H1 (cell line): Measurements from ENCODE around the gene ELL2. TPM values are rescaled to one million over a fixed set of nuclear protein-coding genes. Genes with fewer than 3 reads are reported as not detected.

Experiments
- CTCF ChIA-PET: fragments of 300-600 bp; sonication (Branson Sonifier 250); formaldehyde crosslinking; loops from one replicate; lab custom pipeline; 2021; ENCODE audit not compliant: partially characterized antibody; lab: Charles Lee
- POLR2A ChIA-PET: fragments of 300-600 bp; sonication (Branson Sonifier 250); formaldehyde crosslinking; loops from one replicate; lab custom pipeline; 2021; ENCODE audit warnings: inconsistent platforms; ENCODE audit not compliant: partially characterized antibody; lab: Charles Lee
- DNase-seq, 2 experiments: peaks; one replicate each; pipeline versions ENCODE4 v3.0.0 to v3.0.0-alpha.2; 2010 to 2022; ENCODE audit warnings: low spot score in 2 of 2, low read depth in 1 of 2, mixed read lengths in 1 of 2
- FAIRE-seq: peaks from 2 replicates; lab custom pipeline; 2011; peaks lifted over from hg19 to GRCh38; lab: Jason Lieb, UNC
- H2AFZ ChIP-seq: 2 replicates; pipeline ENCODE4 v1.8.1; 2012; ENCODE audit warnings: low read length, inconsistent platforms
- H2AK5ac ChIP-seq: 2 replicates; pipeline ENCODE4 v1.6.1; 2013; ENCODE audit warnings: low read depth, low read length
- H2BK120ac ChIP-seq: replicated peaks from 2 replicates; pipeline ENCODE3; 2013; ENCODE audit warnings: low read depth, low read length, inconsistent platforms
- H2BK12ac ChIP-seq: 2 replicates; pipeline ENCODE4 v1.6.1; 2013; ENCODE audit warnings: low read depth, low read length
- H2BK15ac ChIP-seq: 2 replicates; pipeline ENCODE4 v1.6.1; 2013; ENCODE audit warnings: low read length
- H2BK20ac ChIP-seq: 2 replicates; pipeline ENCODE4 v1.6.1; 2013; ENCODE audit warnings: low read length
- H2BK5ac ChIP-seq: 2 replicates; pipeline ENCODE4 v1.6.1; 2013; ENCODE audit warnings: low read depth, low read length
- H3K14ac ChIP-seq: 2 replicates; pipeline ENCODE4 v1.6.1; 2013; ENCODE audit warnings: inconsistent platforms; ENCODE audit not compliant: insufficient read length
- H3K18ac ChIP-seq: 2 replicates; pipeline ENCODE4 v1.6.1; 2013; ENCODE audit warnings: low read length; ENCODE audit errors: extremely low read depth
- H3K23ac ChIP-seq: 2 replicates; pipeline ENCODE4 v1.6.1; 2013; ENCODE audit warnings: inconsistent platforms; ENCODE audit not compliant: insufficient read length
- H3K23me2 ChIP-seq: 2 replicates; pipeline ENCODE4 v1.6.1; 2013; ENCODE audit warnings: low read depth, low read length
- H3K27ac ChIP-seq: 2 replicates; pipeline ENCODE4 v1.6.1; 2011; ENCODE audit warnings: low read depth, low read length, inconsistent platforms
- H3K27me3 ChIP-seq, 4 experiments: replicated peaks in 1 of 4; 1 replicate in 1 of 4; 2 replicates in 3 of 4; pipeline versions ENCODE4 v1.6.1 to v1.8.1; 2011 to 2013; ENCODE audit warnings: low read length in 3 of 4, mild to moderate bottlenecking in 3 of 4, inconsistent platforms in 2 of 4, mixed read lengths in 2 of 4, moderate library complexity in 1 of 4; ENCODE audit not compliant: control insufficient read depth in 3 of 4, insufficient read depth in 3 of 4; ENCODE audit errors: extremely low read depth in 1 of 4
- H3K36me3 ChIP-seq, 4 experiments: 2 replicates each; pipeline versions ENCODE4 v1.6.1 to v1.8.1; 2011 to 2013; ENCODE audit warnings: mild to moderate bottlenecking in 4 of 4, low read length in 3 of 4, moderate library complexity in 2 of 4, control low read depth in 1 of 4, inconsistent platforms in 1 of 4; ENCODE audit not compliant: insufficient read depth in 4 of 4, control insufficient read depth in 2 of 4
- H3K4ac ChIP-seq: replicated peaks from 2 replicates; pipeline ENCODE3; 2013; ENCODE audit warnings: low read length, low read depth, mixed read lengths, inconsistent platforms; ENCODE audit not compliant: insufficient read length
- H3K4me1 ChIP-seq, 4 experiments: replicated peaks in 1 of 4; 1 replicate in 1 of 4; 2 replicates in 3 of 4; pipeline versions ENCODE4 v1.6.1 to v1.8.1; 2011 to 2013; ENCODE audit warnings: low read length in 3 of 4, inconsistent platforms in 2 of 4, mixed read lengths in 1 of 4; ENCODE audit not compliant: insufficient read depth in 4 of 4, control insufficient read depth in 3 of 4
- H3K4me2 ChIP-seq, 2 experiments: 2 replicates each; pipeline versions ENCODE4 v1.6.1 to v1.8.1; 2011 to 2013; ENCODE audit warnings: low read depth in 2 of 2, low read length in 2 of 2, control low read depth in 1 of 2, inconsistent platforms in 1 of 2, mild to moderate bottlenecking in 1 of 2; ENCODE audit not compliant: insufficient read depth in 1 of 2
- H3K4me3 ChIP-seq, 4 experiments: fragments of 200-600, 300-600 bp in 1 of 4; sonication (generic), shearing (Covaris generic), sonication (Bioruptor Twin) in 1 of 4; 2 replicates each; pipeline versions ENCODE4 v1.5.1 to v1.8.1; 2011 to 2016; ENCODE audit warnings: low read length in 4 of 4, low read depth in 3 of 4, control low read depth in 2 of 4, inconsistent platforms in 2 of 4, mild to moderate bottlenecking in 2 of 4, mixed read lengths in 1 of 4, moderate library complexity in 1 of 4; ENCODE audit not compliant: insufficient read depth in 2 of 4; ENCODE audit errors: extremely low read depth in 1 of 4
- H3K56ac ChIP-seq: replicated peaks from 2 replicates; pipeline ENCODE3; 2013; ENCODE audit warnings: low read depth, mild to moderate bottlenecking, mixed read lengths, low read length, inconsistent platforms; ENCODE audit not compliant: insufficient read length
- H3K79me1 ChIP-seq: 2 replicates; pipeline ENCODE4 v1.6.1; 2013; ENCODE audit warnings: low read depth, low read length, control low read depth
- H3K79me2 ChIP-seq, 2 experiments: 2 replicates each; pipeline versions ENCODE4 v1.6.1 to v1.8.1; 2012 to 2013; ENCODE audit warnings: low read length in 2 of 2, mild to moderate bottlenecking in 2 of 2, inconsistent platforms in 1 of 2; ENCODE audit not compliant: insufficient read depth in 2 of 2, control insufficient read depth in 1 of 2
- H3K9ac ChIP-seq, 4 experiments: replicated peaks in 1 of 4; 1 replicate in 1 of 4; 2 replicates in 3 of 4; pipeline versions ENCODE4 v1.6.1 to v1.8.1; 2011 to 2013; ENCODE audit warnings: low read depth in 3 of 4, low read length in 3 of 4, control low read depth in 2 of 4, mild to moderate bottlenecking in 2 of 4, moderate library complexity in 2 of 4, inconsistent platforms in 1 of 4; ENCODE audit errors: extremely low read depth in 1 of 4
- H3K9me3 ChIP-seq, 2 experiments: 2 replicates each; pipeline versions ENCODE4 v1.6.1 to v1.8.1; 2012 to 2013; ENCODE audit warnings: mild to moderate bottlenecking in 2 of 2, moderate library complexity in 2 of 2, control low read depth in 1 of 2, inconsistent platforms in 1 of 2, low read depth in 1 of 2, low read length in 1 of 2, mixed read lengths in 1 of 2; ENCODE audit not compliant: insufficient read depth in 2 of 2
- H4K20me1 ChIP-seq, 2 experiments: replicated peaks in 1 of 2; 2 replicates each; pipeline versions ENCODE3 to v1.8.1; 2011 to 2013; ENCODE audit warnings: inconsistent platforms in 2 of 2, low read length in 2 of 2, mild to moderate bottlenecking in 1 of 2; ENCODE audit not compliant: insufficient read depth in 2 of 2, control insufficient read depth in 1 of 2
- H4K5ac ChIP-seq: 2 replicates; pipeline ENCODE4 v1.6.1; 2013; ENCODE audit warnings: low read length, low read depth, mixed read lengths, inconsistent platforms; ENCODE audit not compliant: insufficient read length
- H4K8ac ChIP-seq: 2 replicates; pipeline ENCODE4 v1.8.0; 2013; ENCODE audit warnings: mild to moderate bottlenecking, moderate library complexity, low read length, inconsistent platforms; ENCODE audit not compliant: insufficient read depth; ENCODE audit errors: extremely low read depth
- H4K91ac ChIP-seq: replicated peaks from 2 replicates; pipeline ENCODE3; 2013; ENCODE audit warnings: low read length, mixed read lengths, inconsistent platforms; ENCODE audit not compliant: insufficient read length
- CHD2 ChIP-seq: IDR thresholded peaks from 2 replicates; pipeline ENCODE4 v1.6.1; 2012; ENCODE audit warnings: low read length, improper control_type of control experiment
- CREB1 ChIP-seq: IDR thresholded peaks from 2 replicates; pipeline ENCODE4 v1.6.1; 2012; ENCODE audit warnings: inconsistent platforms
- GTF2F1 ChIP-seq: IDR thresholded peaks from 2 replicates; pipeline ENCODE4 v1.6.1; 2012; ENCODE audit warnings: low read depth, low read length, improper control_type of control experiment, borderline replicate concordance
- HDAC2 ChIP-seq, 2 experiments: fragments of 300-600 bp in 1 of 2; sonication (generic) in 1 of 2; IDR thresholded peaks; 2 replicates each; pipeline ENCODE4 v1.6.1; 2011 to 2012; ENCODE audit warnings: low read depth in 2 of 2, low read length in 2 of 2, mild to moderate bottlenecking in 2 of 2, moderate library complexity in 2 of 2, borderline replicate concordance in 1 of 2, inconsistent platforms in 1 of 2
- KDM1A ChIP-seq: fragments of 200-600, 300-600 bp; sonication (generic); IDR thresholded peaks from 2 replicates; pipeline ENCODE4 v1.7.1; 2016; ENCODE audit warnings: mild to moderate bottlenecking, low read length, borderline replicate concordance
- KDM4A ChIP-seq: IDR thresholded peaks from one replicate; pipeline ENCODE4 v1.7.1; 2012; ENCODE audit warnings: low read depth, mild to moderate bottlenecking, moderate library complexity, low read length, inconsistent platforms; ENCODE audit not compliant: severe bottlenecking
- NANOG ChIP-seq: IDR thresholded peaks from 2 replicates; pipeline ENCODE4 v1.6.1; 2011; ENCODE audit warnings: low read length, low read depth, mild to moderate bottlenecking, inconsistent platforms; ENCODE audit not compliant: insufficient read depth, poor library complexity, severe bottlenecking
- POLR2A ChIP-seq, 2 experiments: IDR thresholded peaks; 1 replicate in 1 of 2; 2 replicates in 1 of 2; pipeline ENCODE4 v1.6.1; 2011; ENCODE audit warnings: low read depth in 2 of 2, low read length in 2 of 2, mild to moderate bottlenecking in 2 of 2; ENCODE audit errors: control extremely low read depth in 1 of 2
- POLR2AphosphoS5 ChIP-seq: IDR thresholded peaks from 2 replicates; pipeline ENCODE4 v1.6.1; 2011; ENCODE audit warnings: low read depth, low read length
- RXRA ChIP-seq: IDR thresholded peaks from 2 replicates; pipeline ENCODE4 v1.6.1; 2011; ENCODE audit warnings: low read depth, mild to moderate bottlenecking, low read length, moderate library complexity; ENCODE audit not compliant: insufficient read depth
- SIN3A ChIP-seq, 2 experiments: IDR thresholded peaks in 1 of 2; conservative IDR thresholded peaks in 1 of 2; 2 replicates each; pipeline ENCODE4 v1.6.1; 2011 to 2012; ENCODE audit warnings: low read length in 2 of 2, improper control_type of control experiment in 1 of 2, low read depth in 1 of 2, mild to moderate bottlenecking in 1 of 2
- SRF ChIP-seq: IDR thresholded peaks from 2 replicates; pipeline ENCODE4 v1.6.1; 2011; ENCODE audit warnings: mild to moderate bottlenecking, low read depth, low read length, moderate library complexity
- SUZ12 ChIP-seq: fragments of 200-600 bp; sonication (generic); IDR thresholded peaks from 2 replicates; pipeline ENCODE4 v1.6.1; 2012; ENCODE audit warnings: mild to moderate bottlenecking, inconsistent platforms, low read length, moderate library complexity, mixed read lengths
- polyA plus RNA-seq, 7 experiments: library from polyadenylated mRNA; depleted of rRNA in 3 of 7; stranded (reverse) in 5 of 7; unstranded in 2 of 7; fragments of >200 nt in 5 of 7; fragments of 200-250 nt in 2 of 7; gene quantifications; 1 replicate in 5 of 7; 2 replicates in 1 of 7; 4 replicates in 1 of 7; pipeline versions ENCODE4 v1.2.1 to v1.2.3, GENCODE V29; 2011 to 2013; ENCODE audit warnings: missing spikeins in 2 of 7, mixed read lengths in 2 of 7
- total RNA-seq: library from RNA; stranded (reverse); fragmentation: NEBNext Ultra II Directional; extraction: Animal tissue kit (Norgen Biotek cat#: 25700); gene quantifications from 2 replicates; pipeline ENCODE4 v1.2.1, GENCODE V29; 2021

ELL2 gene
- total and polyA plus RNA-seq, 2 of the 8 experiments (the other 6 are each of a cell fraction or from before 2014, with no cell fraction given): 6.3 to 29.4 TPM

GRCh38 chr5:95972196-95972595 lies 10.5 kb upstream of the ELL2 start:
- CTCF ChIA-PET: no interaction called here
- no peak overlapping the region for H2BK12ac ChIP-seq
- no peaks in the 10 kb centered on the region for H3K27me3 ChIP-seq
- no peaks in the 10 kb centered on the region for H3K36me3 ChIP-seq
- TF ChIP-seq NANOG: no peak
- no peak for TF ChIP-seq RXRA
- TF ChIP-seq SIN3A (conservative IDR thresholded peaks at IDR 0.05 in 1 of 2, IDR thresholded peaks at IDR 0.05 in 1 of 2; ENCODE audit: low read depth in 1 of 2, low read length in 2 of 2): no peak
- no peak for TF ChIP-seq SUZ12
- no peak for TF ChIP-seq HDAC2 (IDR thresholded peaks at IDR 0.05; ENCODE audit: borderline replicate concordance in 1 of 2, low read depth in 2 of 2, low read length in 2 of 2)
- no peak for TF ChIP-seq KDM4A
- TF ChIP-seq GTF2F1: no peak
- no peak for TF ChIP-seq POLR2A (IDR thresholded peaks at IDR 0.05; ENCODE audit: control extremely low read depth in 1 of 2, low read depth in 2 of 2, low read length in 2 of 2)
- TF ChIP-seq POLR2AphosphoS5: no peak
- no peak for TF ChIP-seq CREB1
- TF ChIP-seq SRF: no peak
- no peak for TF ChIP-seq KDM1A
- no peak for TF ChIP-seq CHD2
- no peak overlapping the region for H3K4me3 ChIP-seq
- no peak overlapping the region for H2AFZ ChIP-seq
- H3K9me3 ChIP-seq: no peaks in the 10 kb centered on the region
- no peak overlapping the region for H2BK15ac ChIP-seq
- H4K91ac ChIP-seq: no peak overlapping the region
- no peak overlapping the region for H2BK5ac ChIP-seq
- FAIRE-seq (no peak), DNase-seq (no peak)
- POLR2A ChIA-PET: no interaction called here
- H3K9ac ChIP-seq: no peak overlapping the region
- no peaks in the 10 kb centered on the region for H4K20me1 ChIP-seq
- H3K23me2 ChIP-seq: no peaks in the 10 kb centered on the region
- H3K18ac ChIP-seq: no peak overlapping the region
- no peak overlapping the region for H3K23ac ChIP-seq
- H4K5ac ChIP-seq: no peak overlapping the region
- H3K4ac ChIP-seq: no peak overlapping the region
- no peak overlapping the region for H3K4me2 ChIP-seq
- no peak overlapping the region for H4K8ac ChIP-seq
- H3K27ac ChIP-seq: no peak overlapping the region
- H3K14ac ChIP-seq: no peak overlapping the region
- H2BK120ac ChIP-seq: no peak overlapping the region
- H3K79me1 ChIP-seq: no peaks in the 10 kb centered on the region
- no peaks in the 10 kb centered on the region for H3K79me2 ChIP-seq
- no peak overlapping the region for H2AK5ac ChIP-seq
- no peak overlapping the region for H2BK20ac ChIP-seq
- H3K56ac ChIP-seq: no peak overlapping the region
- no peaks in the 10 kb centered on the region for H3K4me1 ChIP-seq
